Right forelimb (tissue), 1 donor: Measurements from ENCODE around the gene CDH4.

Experiments
- DNase-seq: peaks from one replicate; pipeline ENCODE4 v3.0.0-alpha.2; 2018

The CDH4 gene

GRCh38 chr20:61665528-61666470 lies 413.7 kb downstream of the CDH4 start:
- DNase-seq: no peak

GRCh38 chr20:61666471-61666832 lies 414.4 kb downstream of the CDH4 start:
- no peak for DNase-seq

- DNase-seq: no peak
These were observed 415.2 kb downstream of the CDH4 start for GRCh38 chr20:61667056-61667792.

- no peak for DNase-seq
These were observed 416.1 kb downstream of the CDH4 start for GRCh38 chr20:61668065-61668650.

GRCh38 chr20:61668771-61669503 lies 416.9 kb downstream of the CDH4 start:
- no peak for DNase-seq

- no peak for DNase-seq
These were observed 418.2 kb downstream of the CDH4 start for GRCh38 chr20:61670274-61670673.

- DNase-seq: no peak
These were observed 419.5 kb downstream of the CDH4 start for GRCh38 chr20:61671559-61671958.

GRCh38 chr20:61673152-61673847 lies 421.2 kb downstream of the CDH4 start:
- DNase-seq: no peak

GRCh38 chr20:61674121-61674520 lies 422.1 kb downstream of the CDH4 start:
- DNase-seq: no peak

GRCh38 chr20:61674688-61675087 lies 422.6 kb downstream of the CDH4 start:
- no peak for DNase-seq

GRCh38 chr20:61677928-61678327 lies 425.9 kb downstream of the CDH4 start:
- DNase-seq: no peak

GRCh38 chr20:61678437-61678836 lies 426.4 kb downstream of the CDH4 start:
- no peak for DNase-seq

GRCh38 chr20:61679473-61679872 lies 427.4 kb downstream of the CDH4 start:
- no peak for DNase-seq

- no peak for DNase-seq
These were observed 428.0 kb downstream of the CDH4 start for GRCh38 chr20:61680096-61680495.

GRCh38 chr20:61682114-61682995 lies 430.3 kb downstream of the CDH4 start:
- DNase-seq: no peak

GRCh38 chr20:61682996-61683681 lies 431.1 kb downstream of the CDH4 start:
- no peak for DNase-seq

GRCh38 chr20:61683721-61684120 lies 431.7 kb downstream of the CDH4 start:
- DNase-seq: no peak

GRCh38 chr20:61684136-61684535 lies 432.1 kb downstream of the CDH4 start:
- no peak for DNase-seq

- no peak for DNase-seq
These were observed 432.6 kb downstream of the CDH4 start for GRCh38 chr20:61684583-61685235.

GRCh38 chr20:61685462-61685861 lies 433.4 kb downstream of the CDH4 start:
- DNase-seq: no peak
